ENCODE data around the gene CHID1. TPM values are rescaled to one million over a fixed set of nuclear protein-coding genes. Genes with fewer than 3 reads are reported as not detected.
A peak's percentile ranks its signal among the peaks of the same experiment; 100 is the strongest.

CHID1 gene
- polyA plus RNA-seq (ENCODE audit: insufficient read length in 3 of 3): 100 to 1,000 TPM; 103 to 117 (median 110) TPM

GRCh38 chr11:910589-911030 lies at the start of gene CHID1:
TSS of gene CHID1 (minus strand) at chr11:910810. CDS start at chr11:904816, 5,994 bp downstream.
- peak in 1 of 3 donors; percentile 75 for DNase-seq (ENCODE audit: low read depth in 3 of 3, low spot score in 2 of 3)

DNA sequence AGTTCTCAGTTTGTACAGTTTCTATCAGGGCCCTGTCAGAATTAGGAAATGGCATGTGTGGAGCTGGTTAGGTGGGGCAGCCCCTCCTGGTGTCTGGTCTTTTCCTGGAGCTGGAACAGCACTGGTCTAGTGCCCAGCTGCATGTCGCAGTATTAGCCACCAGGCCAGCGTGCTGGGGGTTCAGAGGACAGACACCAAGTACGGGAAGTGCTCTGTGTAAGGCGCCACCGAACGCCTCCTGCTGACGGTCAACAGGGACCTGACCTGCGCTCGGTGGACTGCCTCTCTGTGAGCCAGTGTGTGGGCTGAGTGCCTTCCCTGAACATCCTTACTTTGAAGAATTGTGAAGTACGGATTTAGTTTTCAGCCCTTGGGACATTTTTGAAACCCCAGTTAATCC lies 49.0 kb upstream of the CHID1 start:
- DNase-seq (ENCODE audit: low read depth in 3 of 3, low spot score in 2 of 3): no peak

- no peak for DNase-seq (ENCODE audit: low read depth in 3 of 3, low spot score in 2 of 3)
Observed at GRCh38 chr11:959027-959426, 48.4 kb upstream of the CHID1 start.

DNA sequence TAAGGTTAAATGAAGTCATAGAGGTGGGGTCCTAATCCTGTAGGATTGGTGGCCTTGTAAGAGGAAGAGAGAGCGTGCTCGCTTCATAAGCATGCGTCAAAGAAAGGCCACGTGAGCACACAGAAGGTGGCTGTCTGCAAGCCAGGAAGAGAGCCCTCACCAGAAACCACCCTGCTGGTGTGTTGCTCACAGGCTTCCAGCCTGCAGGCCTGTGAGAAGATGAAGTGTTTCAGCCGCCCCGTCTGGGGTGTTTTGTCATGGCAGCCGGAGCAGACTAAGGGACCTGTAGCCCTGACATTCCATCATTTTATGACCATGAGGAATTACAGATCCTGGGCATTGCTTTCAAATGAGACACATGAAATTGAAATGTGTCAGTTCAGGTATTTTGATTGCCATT lies 47.5 kb upstream of the CHID1 start:
- DNase-seq (ENCODE audit: low read depth in 3 of 3, low spot score in 2 of 3): no peak

- no peak for DNase-seq (ENCODE audit: low read depth in 3 of 3, low spot score in 2 of 3)
Observed at GRCh38 chr11:957212-957920, 46.8 kb upstream of the CHID1 start.

- DNase-seq (ENCODE audit: low read depth in 3 of 3, low spot score in 2 of 3): no peak
Observed at GRCh38 chr11:955154-956063, 44.8 kb upstream of the CHID1 start.

DNA sequence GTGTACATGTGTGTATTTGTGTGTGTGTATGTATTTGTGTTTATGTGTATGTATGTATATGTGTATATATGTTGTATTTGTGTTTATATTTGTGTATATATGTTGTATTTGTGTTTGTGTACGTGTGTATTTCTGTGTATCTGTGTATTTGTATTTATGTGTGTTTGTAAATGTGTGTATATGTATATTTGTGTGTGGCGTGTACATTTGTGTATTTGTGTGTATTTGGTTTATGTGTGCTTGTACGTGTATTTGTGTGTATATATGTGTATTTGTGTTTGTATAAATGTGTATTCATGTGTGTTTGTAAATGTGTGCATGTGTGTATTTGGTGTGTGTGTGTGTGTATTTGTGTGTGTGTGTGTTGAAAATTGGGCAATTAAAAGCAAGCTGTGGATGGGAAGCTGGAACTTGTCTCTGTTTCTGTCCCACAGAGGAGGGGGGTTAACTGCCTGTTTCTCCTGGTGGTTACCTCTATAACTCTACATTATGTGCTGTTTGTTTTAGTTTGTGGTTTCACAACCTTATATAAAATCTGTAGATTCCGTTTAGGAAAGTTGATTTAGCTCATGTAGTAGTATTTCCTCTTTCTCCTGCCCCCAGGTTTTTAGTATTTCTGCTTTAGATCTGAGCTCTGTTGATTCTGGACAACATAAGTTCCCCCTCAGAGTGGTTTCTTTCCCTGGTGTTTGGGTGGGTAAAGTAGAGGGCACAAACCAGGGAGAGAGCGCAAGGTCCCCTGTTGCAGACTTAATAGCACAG lies 44.0 kb upstream of the CHID1 start:
- no peak for DNase-seq (ENCODE audit: low read depth in 3 of 3, low spot score in 2 of 3)

DNA sequence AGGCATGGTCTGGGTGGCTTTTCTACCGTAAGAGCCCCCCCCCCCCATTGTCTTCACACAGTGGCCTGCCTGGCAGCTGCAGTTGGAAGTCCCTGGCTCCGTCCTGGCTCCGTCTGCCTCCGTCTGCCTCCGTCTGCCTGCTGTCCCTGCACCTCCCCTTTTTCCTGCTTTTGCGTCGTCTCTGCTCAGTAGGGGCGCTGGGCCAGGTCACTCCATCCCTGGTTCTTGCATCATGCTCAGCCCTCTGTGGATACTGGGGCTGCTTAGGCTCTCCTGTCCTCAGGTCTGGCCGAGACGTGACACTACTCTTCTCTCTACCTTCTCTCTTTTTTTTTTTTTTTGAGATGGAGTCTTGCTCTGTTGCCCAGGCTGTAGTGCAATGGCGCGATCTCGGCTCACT lies 42.9 kb upstream of the CHID1 start:
- no peak for DNase-seq (ENCODE audit: low read depth in 3 of 3, low spot score in 2 of 3)

DNA sequence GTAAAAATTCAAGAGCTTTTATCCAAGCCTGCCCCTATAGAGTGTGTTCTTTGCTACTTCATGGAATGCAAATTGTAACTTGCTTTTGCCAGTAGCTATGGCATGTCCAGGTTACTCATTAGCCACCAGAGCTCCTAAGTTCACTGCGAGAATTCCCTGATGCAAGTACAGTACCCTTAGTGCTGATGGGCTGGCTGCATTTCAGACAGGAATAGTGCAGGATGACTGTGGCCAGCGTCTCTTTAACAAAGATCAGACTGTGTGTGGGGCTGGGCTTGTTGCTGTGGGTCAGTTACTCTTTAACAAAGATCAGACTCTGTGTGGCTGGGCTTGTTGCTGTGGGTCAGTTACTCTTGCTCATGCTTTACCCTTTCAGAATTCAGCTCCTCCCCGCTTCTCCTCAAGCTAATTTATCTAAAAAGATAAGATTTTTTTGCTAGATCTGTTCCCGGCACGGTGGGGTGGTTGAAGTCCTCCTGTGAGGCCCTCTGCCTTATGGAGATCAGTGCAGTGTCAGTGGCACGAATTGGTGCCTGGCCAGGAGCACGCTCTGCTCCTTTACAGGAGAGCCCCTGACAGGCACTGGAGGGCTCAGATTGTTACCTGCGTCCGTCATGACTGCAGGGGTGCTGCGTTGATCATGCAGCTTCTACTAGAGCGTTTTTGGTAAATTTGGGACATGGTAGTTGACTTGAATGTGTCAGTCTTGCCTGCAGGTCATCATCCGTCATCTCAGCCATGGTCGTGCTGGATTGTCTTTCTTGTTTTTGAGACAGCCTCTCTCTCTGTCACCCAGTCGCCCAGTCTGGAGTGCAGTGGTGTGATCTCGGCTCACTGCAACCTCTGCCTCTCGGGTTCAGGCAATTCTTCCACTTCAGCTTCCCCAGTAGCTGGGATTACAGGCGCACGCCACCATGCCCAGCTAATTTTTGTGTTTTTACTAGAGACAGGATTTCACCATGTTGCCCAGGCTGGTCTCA lies 42.1 kb upstream of the CHID1 start:
- DNase-seq (ENCODE audit: low read depth in 3 of 3, low spot score in 2 of 3): peak in 1 of 3 donors; percentile 75

DNA sequence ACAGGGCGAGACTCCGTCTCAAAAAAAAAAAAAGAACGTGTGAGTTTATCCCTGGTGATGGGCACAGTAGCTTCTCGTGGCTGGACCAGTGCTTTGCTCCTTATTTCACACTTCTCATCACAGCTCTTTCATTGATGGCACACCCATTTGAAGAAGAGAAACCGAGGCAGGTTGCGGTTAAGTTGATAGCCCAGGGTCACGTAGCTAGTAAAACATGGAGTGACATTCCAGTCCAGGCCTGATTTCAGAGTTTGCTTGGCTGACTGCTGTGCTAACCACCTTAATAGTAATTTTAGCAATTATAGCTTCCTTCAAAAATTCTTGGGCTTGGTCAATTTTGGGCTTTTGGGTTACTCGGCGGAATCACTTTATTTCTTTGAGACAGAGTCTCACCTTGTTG lies 40.9 kb upstream of the CHID1 start:
- DNase-seq (ENCODE audit: low read depth in 3 of 3, low spot score in 2 of 3): no peak

GRCh38 chr11:947744-948143 lies 37.1 kb upstream of the CHID1 start:
- no peak for DNase-seq (ENCODE audit: low read depth in 3 of 3, low spot score in 2 of 3)

GRCh38 chr11:945986-946385 lies 35.4 kb upstream of the CHID1 start:
- peak in 1 of 3 donors; percentile 53 for DNase-seq (ENCODE audit: low read depth in 3 of 3, low spot score in 2 of 3)

DNA sequence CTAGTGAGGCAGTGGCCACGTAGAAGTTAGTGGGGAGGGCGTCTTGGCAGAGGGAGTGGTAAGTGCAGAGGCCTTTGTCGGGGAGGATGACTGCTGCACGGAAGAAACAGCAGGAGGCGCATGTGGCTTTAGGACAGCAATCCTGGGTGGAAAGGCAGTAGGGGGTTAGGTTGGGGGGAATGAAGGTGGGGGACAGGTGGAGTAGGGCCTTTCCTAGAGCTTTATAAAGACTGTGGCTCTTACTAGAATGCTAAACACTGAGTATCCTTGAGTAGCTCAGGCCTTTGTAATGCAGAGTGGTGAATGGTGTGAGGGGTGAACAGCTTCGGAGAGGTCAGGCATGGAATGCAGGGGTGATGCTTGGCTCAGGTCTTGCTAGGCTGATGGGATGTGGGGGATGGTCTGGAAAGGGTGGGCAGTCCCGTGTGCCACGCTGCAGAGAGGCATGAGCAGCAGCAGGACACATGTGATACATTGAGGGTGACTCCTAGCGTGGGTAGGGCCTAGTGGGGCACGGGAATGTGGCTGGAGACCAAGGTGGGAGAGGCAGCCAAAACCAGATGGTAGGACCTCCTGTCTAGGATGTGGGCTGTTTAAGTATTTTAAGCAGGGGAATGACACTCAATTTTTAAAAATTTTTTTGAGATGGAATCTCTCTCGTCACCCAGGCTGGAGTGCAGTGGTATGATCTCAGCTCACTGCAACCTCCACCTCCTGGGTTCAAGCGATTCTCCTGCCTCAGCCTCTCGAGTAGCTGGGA lies 34.3 kb upstream of the CHID1 start:
- DNase-seq (ENCODE audit: low read depth in 3 of 3, low spot score in 2 of 3): peak in 1 of 3 donors; percentile 44

GRCh38 chr11:942823-943222 lies 32.2 kb upstream of the CHID1 start:
- no peak for DNase-seq (ENCODE audit: low read depth in 3 of 3, low spot score in 2 of 3)

- no peak for DNase-seq (ENCODE audit: low read depth in 3 of 3, low spot score in 2 of 3)
Observed at GRCh38 chr11:940496-941135, 30.0 kb upstream of the CHID1 start.

GRCh38 chr11:937841-938261 lies 27.2 kb upstream of the CHID1 start:
- DNase-seq (ENCODE audit: low read depth in 3 of 3, low spot score in 2 of 3): no peak

DNA sequence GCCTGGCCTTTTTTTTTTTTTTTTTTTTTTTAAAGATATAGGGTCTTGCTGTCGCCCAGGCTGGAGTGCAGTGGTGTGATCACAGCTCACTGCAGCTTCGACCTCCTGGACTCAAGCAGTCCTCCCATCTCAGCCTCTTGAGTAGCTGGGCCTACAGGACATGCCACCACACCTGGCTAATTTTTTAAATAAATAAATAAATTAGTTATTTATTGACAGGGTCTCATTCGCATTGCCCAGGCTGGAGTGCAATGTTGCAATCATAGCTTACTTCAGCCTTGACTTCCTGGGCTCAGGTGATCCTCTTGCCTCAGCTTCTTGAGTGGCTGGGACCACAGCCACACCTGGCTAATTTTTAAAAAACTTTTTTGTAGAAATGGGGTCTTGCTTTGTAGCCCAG lies 25.6 kb upstream of the CHID1 start:
- no peak for DNase-seq (ENCODE audit: low read depth in 3 of 3, low spot score in 2 of 3)

- no peak for DNase-seq (ENCODE audit: low read depth in 3 of 3, low spot score in 2 of 3)
Observed at GRCh38 chr11:934527-934926, 23.9 kb upstream of the CHID1 start.

DNA sequence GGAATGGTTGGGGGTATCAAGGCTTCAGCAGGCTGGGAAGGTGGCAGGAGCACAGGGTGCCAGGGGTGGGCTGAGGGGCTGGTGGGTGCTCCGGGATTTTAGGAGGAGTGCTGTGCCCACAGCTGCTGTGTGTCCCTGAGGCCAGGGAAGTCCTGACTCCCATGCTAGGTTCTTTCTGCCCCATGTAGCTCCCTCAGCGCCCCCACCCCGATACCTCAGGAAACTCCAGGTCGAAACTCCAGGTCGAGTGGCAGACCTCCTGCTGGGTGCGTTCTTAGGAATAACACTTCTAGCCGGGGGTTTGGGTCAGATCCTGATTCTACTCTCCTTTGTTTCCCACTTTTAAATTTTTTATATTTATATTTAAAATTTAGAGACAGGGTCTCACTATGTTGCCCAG lies 23.3 kb upstream of the CHID1 start:
- DNase-seq (ENCODE audit: low read depth in 3 of 3, low spot score in 2 of 3): no peak

All from right renal cortex interstitium (tissue), 3 donors.